Measurements from ENCODE around the gene B4GALT7.

B4GALT7 gene

DNA sequence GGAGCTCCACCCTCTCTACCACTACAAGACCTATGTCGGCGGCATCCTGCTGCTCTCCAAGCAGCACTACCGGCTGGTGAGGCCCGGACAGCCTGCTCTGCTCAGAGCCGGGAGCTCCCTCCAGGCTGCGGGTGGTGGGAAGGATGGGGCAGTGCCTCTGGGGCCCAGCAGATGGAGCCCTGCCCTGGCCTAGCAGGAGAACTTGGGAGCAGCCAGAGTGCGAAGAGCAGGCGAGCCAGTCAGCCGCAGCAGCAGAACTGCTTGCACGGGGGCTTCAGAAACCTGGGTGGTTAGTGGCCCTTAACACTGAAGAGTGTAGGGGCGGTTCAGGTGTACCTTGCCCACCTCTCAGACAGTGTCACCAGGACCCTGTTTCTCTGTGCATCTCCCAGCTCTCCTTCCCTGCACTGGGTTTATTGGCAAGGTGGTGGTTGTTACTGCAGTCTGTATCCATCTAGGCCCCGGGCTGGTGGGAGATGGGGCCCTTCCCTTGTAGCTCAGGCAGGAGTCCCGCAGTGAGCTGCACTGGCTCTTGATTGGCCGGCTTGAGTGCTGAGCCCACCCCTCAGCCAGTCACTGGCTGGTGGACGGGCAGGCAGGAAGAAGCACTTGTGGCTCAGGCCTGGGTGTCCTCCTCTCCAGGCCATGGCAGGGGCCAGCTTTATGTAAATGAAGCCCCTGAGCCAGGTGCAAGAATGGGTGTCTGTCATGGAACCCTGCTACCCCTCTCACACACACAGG lies 7.7 kb downstream of the B4GALT7 start:
- peak; percentile 56 for DNase-seq (ENCODE audit: low read depth)
- peak; percentile 70 for TF ChIP-seq CTCF (IDR thresholded peaks at IDR 0.05; ENCODE audit: insufficient read depth, low read depth, low read length, missing control alignments)
- no peak overlapping the region for H3K4me3 ChIP-seq (ENCODE audit: low read depth, low read length)

GRCh38 chr5:177608243-177609075 lies 8.5 kb downstream of the B4GALT7 start:
- TF ChIP-seq CTCF (IDR thresholded peaks at IDR 0.05; ENCODE audit: insufficient read depth, low read depth, low read length, missing control alignments), result no peak
- no peak for DNase-seq (ENCODE audit: low read depth)
- no peak overlapping the region for H3K4me3 ChIP-seq (ENCODE audit: low read depth, low read length)

GRCh38 chr5:177609076-177610059 lies 9.4 kb downstream of the B4GALT7 start:
- TF ChIP-seq CTCF (IDR thresholded peaks at IDR 0.05; ENCODE audit: insufficient read depth, low read depth, low read length, missing control alignments), result no peak
- DNase-seq (ENCODE audit: low read depth), result no peak
- H3K4me3 ChIP-seq (ENCODE audit: low read depth, low read length), result no peak overlapping the region

DNA sequence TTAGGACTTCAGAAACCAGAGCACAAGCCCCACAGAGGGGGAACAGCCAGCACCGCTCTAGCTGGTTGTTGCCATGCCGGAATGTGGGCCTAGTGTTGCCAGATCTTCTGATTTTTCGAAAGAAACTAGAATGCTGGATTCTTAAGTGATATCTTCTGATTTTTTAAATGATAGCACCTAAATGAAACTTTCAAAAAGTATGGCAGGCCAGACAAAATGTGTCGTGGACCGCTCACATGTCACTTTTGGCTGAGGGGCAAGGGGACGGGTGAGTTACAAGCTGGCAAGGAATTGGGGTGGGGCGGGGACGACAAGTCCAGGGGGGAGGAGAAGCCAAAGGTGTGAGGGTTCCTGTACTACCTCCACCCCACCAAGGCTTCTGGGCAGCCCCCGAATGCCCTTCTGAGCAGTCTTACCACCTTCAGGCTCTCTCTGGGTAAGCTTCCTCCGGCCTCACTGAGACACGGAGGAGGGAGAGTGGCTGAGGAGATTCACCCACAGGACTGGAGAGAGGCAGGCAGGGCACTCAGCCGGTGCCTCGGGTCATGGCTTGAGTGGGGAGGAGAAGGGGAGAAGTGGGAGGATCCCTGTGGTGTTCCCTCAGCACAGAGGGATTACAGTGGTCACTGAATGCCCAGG lies 10.3 kb downstream of the B4GALT7 start:
- no peak overlapping the region for H3K4me3 ChIP-seq (ENCODE audit: low read depth, low read length)
- no peak for DNase-seq (ENCODE audit: low read depth)
- no peak for TF ChIP-seq CTCF (IDR thresholded peaks at IDR 0.05; ENCODE audit: insufficient read depth, low read depth, low read length, missing control alignments)

- H3K4me3 ChIP-seq (ENCODE audit: low read depth, low read length), result no peak overlapping the region
- no peak for TF ChIP-seq CTCF (IDR thresholded peaks at IDR 0.05; ENCODE audit: insufficient read depth, low read depth, low read length, missing control alignments)
- DNase-seq (ENCODE audit: low read depth), result no peak
Observed at GRCh38 chr5:177610770-177611445, 11.0 kb downstream of the B4GALT7 start.

All from GM12865 (cell line).